Endothelial cell of umbilical vein (primary cell): ENCODE measurements around the gene TFG. TPM values are rescaled to one million over a fixed set of nuclear protein-coding genes. Genes with fewer than 3 reads are reported as not detected.

Experiments used
- BruUV-seq: library from RNA; stranded (reverse); fragments of 400-500 nt; replicated peaks from 2 replicates; lab custom pipeline; 2021; lab: Mats Ljungman, UMichigan
- CTCF ChIA-PET: fragments of 300-600, 350-600 bp; sonication (Branson Sonifier 250); formaldehyde crosslinking; loops from one replicate; lab custom pipeline; 2021; ENCODE audit warnings: antibody characterized with exemption, inconsistent platforms; lab: Charles Lee
- POLR2A ChIA-PET: fragments of 300-600, 350-600 bp; sonication (Branson Sonifier 250); formaldehyde crosslinking; loops from one replicate; lab custom pipeline; 2021; ENCODE audit warnings: antibody characterized with exemption, inconsistent platforms; lab: Charles Lee
- DNase-seq: peaks from one replicate; pipeline ENCODE4 v3.0.0-alpha.2; 2011; ENCODE audit warnings: low read depth, low spot score
- FAIRE-seq: peaks from 2 replicates; lab custom pipeline; 2011; peaks lifted over from hg19 to GRCh38; lab: Jason Lieb, UNC
- H2AFZ ChIP-seq: 2 replicates; pipeline ENCODE4 v1.6.0; 2012; ENCODE audit warnings: low read depth, low read length, control low read depth, inconsistent platforms
- H3K27ac ChIP-seq: 2 replicates; pipeline ENCODE4 v1.5.1; 2011; ENCODE audit warnings: low read depth, mild to moderate bottlenecking, control low read depth, low read length, moderate library complexity; ENCODE audit not compliant: insufficient read depth
- H3K27me3 ChIP-seq, 2 experiments: 2 replicates each; pipeline versions ENCODE4 v1.6.0 to v1.6.1; 2011; ENCODE audit warnings: low read length in 2 of 2, mixed read lengths in 1 of 2; ENCODE audit not compliant: control insufficient read depth in 2 of 2, insufficient read depth in 2 of 2
- H3K36me3 ChIP-seq, 2 experiments: 2 replicates in 1 of 2; 3 replicates in 1 of 2; pipeline ENCODE4 v1.5.1; 2011; ENCODE audit warnings: low read length in 2 of 2, mild to moderate bottlenecking in 1 of 2, moderate library complexity in 1 of 2; ENCODE audit not compliant: control insufficient read depth in 2 of 2, insufficient read depth in 2 of 2; ENCODE audit errors: extremely low read depth in 1 of 2
- H3K4me1 ChIP-seq: 3 replicates; pipeline ENCODE4 v1.5.1; 2011; ENCODE audit warnings: mild to moderate bottlenecking, low read length; ENCODE audit not compliant: control insufficient read depth, insufficient read depth; ENCODE audit errors: extremely low read depth
- H3K4me2 ChIP-seq: 2 replicates; pipeline ENCODE4 v1.6.1; 2011; ENCODE audit warnings: low read length, control low read depth, mixed read lengths; ENCODE audit not compliant: insufficient read depth
- H3K4me3 ChIP-seq, 3 experiments: fragments of 200-600 bp in 1 of 3; sonication (generic), shearing (Covaris generic) in 1 of 3; replicated peaks in 1 of 3; 2 replicates each; pipeline ENCODE4 v1.5.1; 2011 to 2016; ENCODE audit warnings: control low read depth in 3 of 3, low read length in 3 of 3, mild to moderate bottlenecking in 2 of 3, inconsistent platforms in 1 of 3, low read depth in 1 of 3, moderate library complexity in 1 of 3; ENCODE audit not compliant: insufficient read depth in 1 of 3
- H3K79me2 ChIP-seq: 2 replicates; pipeline ENCODE4 v1.6.0; 2012; ENCODE audit warnings: low read length, inconsistent platforms; ENCODE audit not compliant: control insufficient read depth, insufficient read depth
- H3K9ac ChIP-seq: replicated peaks from 2 replicates; pipeline ENCODE3; 2011; ENCODE audit warnings: low read length, control low read depth; ENCODE audit not compliant: insufficient read depth; ENCODE audit errors: extremely low read depth
- H3K9me1 ChIP-seq: replicated peaks from 3 replicates; pipeline ENCODE4 v1.6.0; 2011; ENCODE audit warnings: mild to moderate bottlenecking, low read length; ENCODE audit not compliant: control insufficient read depth, insufficient read depth; ENCODE audit errors: extremely low read depth
- H3K9me3 ChIP-seq: replicated peaks from 2 replicates; pipeline ENCODE4 v1.5.1; 2012; ENCODE audit warnings: low read length, inconsistent platforms; ENCODE audit not compliant: control insufficient read depth, insufficient read depth
- H4K20me1 ChIP-seq: replicated peaks from 2 replicates; pipeline ENCODE3; 2011; ENCODE audit warnings: mild to moderate bottlenecking, low read length; ENCODE audit not compliant: control insufficient read depth, insufficient read depth; ENCODE audit errors: extremely low read depth
- EZH2 ChIP-seq: IDR thresholded peaks from 2 replicates; pipeline ENCODE4 v1.6.1; 2012; ENCODE audit warnings: borderline replicate concordance, low read depth, mild to moderate bottlenecking, moderate library complexity, low read length, inconsistent platforms; ENCODE audit not compliant: severe bottlenecking
- FOS ChIP-seq: IDR thresholded peaks from 2 replicates; pipeline ENCODE4 v1.6.1; 2011; ENCODE audit warnings: mild to moderate bottlenecking, low read length, moderate library complexity, borderline replicate concordance; ENCODE audit not compliant: insufficient read depth
- GATA2 ChIP-seq: IDR thresholded peaks from 2 replicates; pipeline ENCODE4 v1.7.0; 2011; ENCODE audit warnings: low read depth, mild to moderate bottlenecking, moderate library complexity, mixed read lengths, low read length; ENCODE audit not compliant: insufficient read length, insufficient read depth
- JUN ChIP-seq: IDR thresholded peaks from 2 replicates; pipeline ENCODE4 v1.6.1; 2011; ENCODE audit warnings: borderline replicate concordance, low read depth; ENCODE audit not compliant: insufficient read length, insufficient read depth
- MYC ChIP-seq: IDR thresholded peaks from one replicate; pipeline ENCODE4 v1.6.1; 2011; ENCODE audit warnings: mild to moderate bottlenecking, low read depth, low read length
- POLR2A ChIP-seq: IDR thresholded peaks from 2 replicates; pipeline ENCODE4 v1.6.1; 2012; ENCODE audit warnings: low read depth, mild to moderate bottlenecking, control low read depth, low read length
- POLR2AphosphoS5 ChIP-seq: IDR thresholded peaks from 2 replicates; pipeline ENCODE4 v1.6.1; 2012; ENCODE audit warnings: low read depth, mild to moderate bottlenecking, control low read depth, low read length, moderate library complexity; ENCODE audit not compliant: insufficient read depth
- dilution Hi-C: fragments of 300-500 bp; cut with MboI; formaldehyde crosslinking; loops from one replicate; pipeline ENCODE4 v1.15.0; 2019; ENCODE audit warnings: low sequenced_read_pairs; ENCODE audit not compliant: extremely low pct_ligation_motif_present
- intact Hi-C: fragments of 100-400 bp; cut with micrococcal nuclease; formaldehyde crosslinking; loops from one replicate; pipeline ENCODE4 v1.10.0; 2022
- polyA plus RNA-seq, 4 experiments: library from polyadenylated mRNA; depleted of rRNA in 3 of 4; stranded (reverse) in 3 of 4; unstranded in 1 of 4; fragments of >200 nt; gene quantifications; 2 replicates each; pipeline versions ENCODE4 v1.2.1 to v1.2.3, GENCODE V29; 2011 to 2012; ENCODE audit warnings: missing spikeins in 1 of 4
- total RNA-seq: library from RNA; stranded (reverse); gene quantifications from 2 replicates; pipeline ENCODE4 v1.2.3, GENCODE V29; 2021
- TF ChIP-seq, protein P1 (sequence below): IDR thresholded peaks from 2 replicates; pipeline ENCODE4 v1.6.1; 2011; ENCODE audit not compliant: insufficient read depth, insufficient read length
- TF ChIP-seq, protein P2 (sequence below), 2 donors: IDR thresholded peaks; 1 replicate in 1 of 2; 2 replicates in 1 of 2; pipeline ENCODE4 v1.5.1; 2011; ENCODE audit warnings: low read length in 2 of 2, mild to moderate bottlenecking in 2 of 2, moderate library complexity in 2 of 2, control low read depth in 1 of 2, inconsistent platforms in 1 of 2, low read depth in 1 of 2; ENCODE audit not compliant: insufficient read depth in 1 of 2; ENCODE audit errors: extremely low read depth in 1 of 2

The TFG gene
- total and polyA plus RNA-seq, 2 donors (not counting 3 experiments of a cell fraction or from before 2014, with no cell fraction given): 106 to 154 TPM

DNA sequence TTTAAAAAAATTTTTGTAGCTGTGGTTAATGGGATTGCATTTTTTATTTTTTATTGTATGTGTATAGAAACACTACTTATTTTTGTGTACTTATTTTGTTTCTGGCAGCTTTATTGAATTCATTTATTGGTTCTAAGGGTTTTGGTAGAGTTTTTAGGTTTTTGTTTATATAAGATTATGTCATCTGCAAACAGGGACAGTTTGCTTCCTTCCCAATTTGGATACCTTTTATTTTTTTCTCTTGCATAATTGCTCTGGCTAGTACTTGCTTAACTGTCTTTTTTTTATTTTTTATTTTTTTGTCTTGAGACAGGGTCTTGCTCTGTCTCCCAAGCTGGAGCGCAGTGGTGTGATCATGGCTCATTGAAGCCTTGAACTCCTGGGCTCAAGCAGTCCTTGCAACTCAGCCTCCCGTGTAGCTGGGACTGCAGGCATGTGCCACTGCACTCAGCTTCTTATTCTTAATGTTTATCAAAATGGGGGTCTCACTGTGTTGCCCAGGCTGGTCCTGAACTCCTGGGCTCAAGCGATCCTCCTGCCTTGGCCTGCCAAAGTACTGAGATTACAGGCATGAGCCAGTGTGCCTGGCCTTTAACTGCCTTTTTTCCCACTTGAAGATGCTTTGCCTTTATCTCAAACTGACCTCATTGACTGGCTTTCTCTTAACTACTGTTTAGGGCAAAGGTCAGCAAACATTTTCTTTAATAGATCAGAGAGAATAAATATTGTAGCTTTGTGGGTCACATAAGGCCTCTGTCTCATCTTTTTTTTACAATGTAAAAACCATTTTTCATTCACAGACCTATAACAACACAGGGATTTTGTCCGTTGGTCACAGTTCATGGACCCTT, 8.6 kb downstream of the TFG start:
- Histone ChIP-seq H3K9ac (no peak overlapping the region), H3K27ac (no peak overlapping the region), H3K9me3 (no peaks in the 10 kb centered on the region), H3K79me2 (peaks cover 79% of the 10 kb centered on the region), H3K36me3 (peaks cover 11 to 26% of the 10 kb centered on the region in 2 experiments), H3K4me3 (no peak overlapping the region), H3K4me2 (no peak overlapping the region), H3K27me3 (no peaks in the 10 kb centered on the region), H3K4me1 (peaks cover 5% of the 10 kb centered on the region), H3K9me1 (no peaks in the 10 kb centered on the region), H4K20me1 (peaks cover 16% of the 10 kb centered on the region), H2AFZ (no peak overlapping the region)
- TF ChIP-seq, protein P1, sequence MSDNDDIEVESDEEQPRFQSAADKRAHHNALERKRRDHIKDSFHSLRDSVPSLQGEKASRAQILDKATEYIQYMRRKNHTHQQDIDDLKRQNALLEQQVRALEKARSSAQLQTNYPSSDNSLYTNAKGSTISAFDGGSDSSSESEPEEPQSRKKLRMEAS: no peak
- TF ChIP-seq, protein P2, sequence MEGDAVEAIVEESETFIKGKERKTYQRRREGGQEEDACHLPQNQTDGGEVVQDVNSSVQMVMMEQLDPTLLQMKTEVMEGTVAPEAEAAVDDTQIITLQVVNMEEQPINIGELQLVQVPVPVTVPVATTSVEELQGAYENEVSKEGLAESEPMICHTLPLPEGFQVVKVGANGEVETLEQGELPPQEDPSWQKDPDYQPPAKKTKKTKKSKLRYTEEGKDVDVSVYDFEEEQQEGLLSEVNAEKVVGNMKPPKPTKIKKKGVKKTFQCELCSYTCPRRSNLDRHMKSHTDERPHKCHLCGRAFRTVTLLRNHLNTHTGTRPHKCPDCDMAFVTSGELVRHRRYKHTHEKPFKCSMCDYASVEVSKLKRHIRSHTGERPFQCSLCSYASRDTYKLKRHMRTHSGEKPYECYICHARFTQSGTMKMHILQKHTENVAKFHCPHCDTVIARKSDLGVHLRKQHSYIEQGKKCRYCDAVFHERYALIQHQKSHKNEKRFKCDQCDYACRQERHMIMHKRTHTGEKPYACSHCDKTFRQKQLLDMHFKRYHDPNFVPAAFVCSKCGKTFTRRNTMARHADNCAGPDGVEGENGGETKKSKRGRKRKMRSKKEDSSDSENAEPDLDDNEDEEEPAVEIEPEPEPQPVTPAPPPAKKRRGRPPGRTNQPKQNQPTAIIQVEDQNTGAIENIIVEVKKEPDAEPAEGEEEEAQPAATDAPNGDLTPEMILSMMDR (IDR thresholded peaks at IDR 0.05; ENCODE audit: extremely low read depth in 1 of 2, insufficient read depth in 1 of 2, low read depth in 1 of 2, low read length in 2 of 2): no peak
- TF ChIP-seq POLR2AphosphoS5: no peak
- TF ChIP-seq JUN: no peak
- TF ChIP-seq GATA2: no peak
- TF ChIP-seq FOS: no peak
- no peak for TF ChIP-seq EZH2
- TF ChIP-seq POLR2A: no peak
- no peak for TF ChIP-seq MYC
- ChIA-PET POLR2A (interaction anchor here (0.7 kb wide), 1 partner anchor 9 kb away, joined by 5 read pairs; no protein-coding TSS in a partner anchor), CTCF (interaction anchor here (0.6 kb wide), 2 partner anchors 12 to 886 kb away, joined by 3 read pairs; no protein-coding TSS in a partner anchor)
- no TSS peak for BruUV-seq
- DNase-seq: no peak
- dilution Hi-C loops: no loop called here
- intact Hi-C loops: loop anchor here (5.0 kb wide), 1 partner anchor 256 kb away; no protein-coding TSS in a partner anchor
- FAIRE-seq: no peak
